B cell (primary cell): ENCODE measurements around the gene TSEN15. TPM values are rescaled to one million over a fixed set of nuclear protein-coding genes. Genes with fewer than 3 reads are reported as not detected.

ENCODE experiments used
- ATAC-seq: fragments of 200-7000 bp; cut with Tn5 transposase; one replicate; pipeline ENCODE4 v1.10.0; 2021; ENCODE audit warnings: low read depth, mild to moderate bottlenecking, moderate number of reproducible peaks, moderate library complexity
- CTCF ChIA-PET: fragments of 350-600 bp; sonication (Branson Sonifier 250); formaldehyde crosslinking; loops from one replicate; lab custom pipeline; 2021; ENCODE audit warnings: antibody characterized with exemption, inconsistent platforms; lab: Charles Lee
- POLR2A ChIA-PET: fragments of 350-600 bp; sonication (Branson Sonifier 250); formaldehyde crosslinking; loops from one replicate; lab custom pipeline; 2021; ENCODE audit warnings: antibody characterized with exemption; lab: Charles Lee
- DNase-seq: peaks from one replicate; pipeline ENCODE4 v3.0.0; 2013
- H2AFZ ChIP-seq: 2 replicates; pipeline ENCODE4 v1.6.1; 2012; ENCODE audit warnings: mild to moderate bottlenecking, low read depth, low read length; ENCODE audit not compliant: insufficient read depth, poor library complexity, severe bottlenecking
- H3K27ac ChIP-seq, 2 donors: 1 replicate in 1 of 2; 2 replicates in 1 of 2; pipeline ENCODE4 v1.5.1; 2012 to 2013; ENCODE audit warnings: low read length in 2 of 2, mild to moderate bottlenecking in 2 of 2, moderate library complexity in 1 of 2
- H3K27me3 ChIP-seq, 4 experiments: fragments of 200-600 bp in 1 of 4; sonication (generic) in 1 of 4; replicated peaks in 1 of 4; 1 replicate in 2 of 4; 2 replicates in 2 of 4; pipeline versions ENCODE4 v1.6.1 to v1.7.0; 2013 to 2016; ENCODE audit warnings: low read length in 3 of 4, mild to moderate bottlenecking in 2 of 4, mixed read lengths in 1 of 4, moderate library complexity in 1 of 4; ENCODE audit not compliant: insufficient read depth in 4 of 4, control insufficient read depth in 3 of 4; ENCODE audit errors: control extremely low read depth in 1 of 4
- H3K36me3 ChIP-seq, 2 experiments: replicated peaks in 1 of 2; 1 replicate in 1 of 2; 2 replicates in 1 of 2; pipeline versions ENCODE4 v1.6.1 to v1.7.1; 2013; ENCODE audit warnings: low read length in 1 of 2; ENCODE audit not compliant: insufficient read depth in 2 of 2, control insufficient read depth in 1 of 2; ENCODE audit errors: control extremely low read depth in 1 of 2, extremely low read depth in 1 of 2
- H3K4me1 ChIP-seq, 2 donors: fragments of 200-600 bp in 1 of 2; sonication (generic) in 1 of 2; 1 replicate in 1 of 2; 2 replicates in 1 of 2; pipeline versions ENCODE4 v1.5.1 to v1.6.1; 2013 to 2017; ENCODE audit warnings: low read length in 2 of 2; ENCODE audit not compliant: control insufficient read depth in 2 of 2, insufficient read depth in 2 of 2
- H3K4me2 ChIP-seq: replicated peaks from 2 replicates; pipeline ENCODE3; 2012; ENCODE audit warnings: mild to moderate bottlenecking, low read depth, low read length; ENCODE audit not compliant: poor library complexity, severe bottlenecking
- H3K4me3 ChIP-seq, 5 experiments: fragments of 200-600 bp in 1 of 5; sonication (generic) in 1 of 5; 1 replicate in 3 of 5; 2 replicates in 2 of 5; pipeline versions ENCODE4 v1.5.1 to v1.7.0; 2011 to 2016; ENCODE audit warnings: low read length in 4 of 5, mild to moderate bottlenecking in 4 of 5, low read depth in 2 of 5, control low read depth in 1 of 5, moderate library complexity in 1 of 5; ENCODE audit not compliant: insufficient read depth in 1 of 5; ENCODE audit errors: control extremely low read depth in 1 of 5, extremely low read depth in 1 of 5
- H3K79me2 ChIP-seq: fragments of 200-600 bp; sonication (generic); one replicate; pipeline ENCODE4 v1.6.0; 2016; ENCODE audit warnings: low read length; ENCODE audit not compliant: control insufficient read depth, insufficient read depth
- H3K9ac ChIP-seq: fragments of 200-600 bp; sonication (generic); 2 replicates; pipeline ENCODE4 v1.6.1; 2017; ENCODE audit warnings: mild to moderate bottlenecking, low read length, moderate library complexity
- H3K9me3 ChIP-seq, 3 donors: one replicate each; pipeline versions ENCODE4 v1.6.1 to v1.7.1; 2013; ENCODE audit warnings: low read length in 2 of 3; ENCODE audit not compliant: control insufficient read depth in 2 of 3, insufficient read depth in 1 of 3; ENCODE audit errors: control extremely low read depth in 1 of 3
- H4K20me1 ChIP-seq: 2 replicates; pipeline ENCODE4 v1.6.0; 2012; ENCODE audit warnings: mild to moderate bottlenecking, low read length; ENCODE audit not compliant: insufficient read depth, control insufficient read depth, poor library complexity, severe bottlenecking
- H3K27ac Mint-ChIP-seq: one replicate; pipeline ENCODE4 v1.8.0; 2021; ENCODE audit warnings: mixed read lengths
- H3K27me3 Mint-ChIP-seq: one replicate; pipeline ENCODE4 v1.8.0; 2021; ENCODE audit warnings: mixed read lengths
- H3K4me1 Mint-ChIP-seq: one replicate; pipeline ENCODE4 v1.8.0; 2021; ENCODE audit warnings: mixed read lengths
- H3K4me3 Mint-ChIP-seq: one replicate; pipeline ENCODE4 v1.8.0; 2021; ENCODE audit warnings: mixed read lengths
- H3K9me3 Mint-ChIP-seq: one replicate; pipeline ENCODE4 v1.8.0; 2022; ENCODE audit warnings: mixed read lengths; ENCODE audit not compliant: insufficient read depth
- EZH2 ChIP-seq: IDR thresholded peaks from 2 replicates; pipeline ENCODE4 v1.6.1; 2012; ENCODE audit warnings: borderline replicate concordance, low read depth, mild to moderate bottlenecking, moderate library complexity, low read length; ENCODE audit not compliant: insufficient read depth, poor library complexity, severe bottlenecking
- WGBS: methylation state at CpG from one replicate; pipeline ENCODE4 v1.1.5; 2013; ENCODE audit warnings: missing lambda C conversion rate; ENCODE audit not compliant: insufficient coverage; 5-methylcytosine and 5-hydroxymethylcytosine counted together
- intact Hi-C: fragments of 100-400 bp; cut with micrococcal nuclease; formaldehyde crosslinking; loops from one replicate; pipeline ENCODE4 v1.10.0; 2022
- polyA plus RNA-seq: library from polyadenylated mRNA; depleted of rRNA; stranded (reverse); fragments of >200 nt; gene quantifications from 2 replicates; pipeline ENCODE4 v1.2.3, GENCODE V29; 2012
- total RNA-seq, 2 donors: library from RNA; stranded (reverse); fragments of 120-200 nt in 1 of 2; gene quantifications; 1 replicate in 1 of 2; 2 replicates in 1 of 2; pipeline versions ENCODE4 v1.2.3 to v1.2.4, GENCODE V29; 2013 to 2022
- TF ChIP-seq, protein P1 (sequence below): fragments of 200-600 bp; IDR thresholded peaks from one replicate; pipeline ENCODE4 v1.8.0; 2022; ENCODE audit warnings: antibody characterized with exemption, mild to moderate bottlenecking

TSEN15 gene
- total and polyA plus RNA-seq, 2 donors (not counting 1 experiment from before 2014, with no cell fraction given), result 15.5 to 25.2 TPM

DNA sequence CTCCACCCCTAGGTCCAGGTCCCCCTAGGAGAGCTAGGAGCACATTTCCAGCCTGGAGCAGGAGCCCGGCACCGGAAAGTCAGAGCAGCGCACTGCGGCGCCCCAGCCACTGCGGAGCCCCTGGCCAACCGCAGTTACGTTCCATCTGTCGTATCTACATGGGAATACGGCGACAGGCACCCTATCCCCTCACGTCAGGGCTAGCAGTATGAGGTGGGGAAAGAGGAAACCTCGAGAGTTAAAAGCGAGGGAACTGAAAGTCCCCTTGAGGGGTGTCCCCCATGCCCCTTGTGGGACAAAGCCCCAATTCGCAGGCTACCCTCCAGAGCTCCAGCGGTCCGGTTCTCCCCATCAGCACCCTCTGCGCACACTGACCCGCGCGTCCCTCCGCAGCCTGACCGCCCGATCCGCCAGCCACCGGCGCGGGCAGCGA lies 15.0 kb upstream of the TSEN15 start:
- H3K27me3 Mint-ChIP-seq, result peaks cover 71% of the 10 kb centered on the region
- H3K4me2 ChIP-seq, result peak overlapping the region; percentile 94
- intact Hi-C loops, result loop anchor here (2.0 kb wide), 1 partner anchor 16 kb away; no protein-coding TSS in a partner anchor
- H3K4me1 Mint-ChIP-seq, result peaks cover 13% of the 10 kb centered on the region
- DNase-seq, result peak; percentile 37
- no peaks in the 10 kb centered on the region for H3K9me3 ChIP-seq
- H3K27ac Mint-ChIP-seq, result no peak overlapping the region
- no peaks in the 10 kb centered on the region for H4K20me1 ChIP-seq
- peaks cover 16 to 19% of the 10 kb centered on the region in 2 donors for H3K4me1 ChIP-seq
- no peak for ATAC-seq
- ChIA-PET POLR2A (no interaction called here), CTCF (no interaction called here)
- peak overlapping the region; percentile 54 for H3K9ac ChIP-seq
- no peaks in the 10 kb centered on the region for H3K79me2 ChIP-seq
- H3K4me3 ChIP-seq, result peak overlapping the region; percentile 4 to 60 (median 46)
- peak overlapping the region; percentile 73 for H2AFZ ChIP-seq
- WGBS, result 2% methylated on average over 25 of the region's 29 CpGs
- no peak for TF ChIP-seq EZH2
- TF ChIP-seq, protein P1, sequence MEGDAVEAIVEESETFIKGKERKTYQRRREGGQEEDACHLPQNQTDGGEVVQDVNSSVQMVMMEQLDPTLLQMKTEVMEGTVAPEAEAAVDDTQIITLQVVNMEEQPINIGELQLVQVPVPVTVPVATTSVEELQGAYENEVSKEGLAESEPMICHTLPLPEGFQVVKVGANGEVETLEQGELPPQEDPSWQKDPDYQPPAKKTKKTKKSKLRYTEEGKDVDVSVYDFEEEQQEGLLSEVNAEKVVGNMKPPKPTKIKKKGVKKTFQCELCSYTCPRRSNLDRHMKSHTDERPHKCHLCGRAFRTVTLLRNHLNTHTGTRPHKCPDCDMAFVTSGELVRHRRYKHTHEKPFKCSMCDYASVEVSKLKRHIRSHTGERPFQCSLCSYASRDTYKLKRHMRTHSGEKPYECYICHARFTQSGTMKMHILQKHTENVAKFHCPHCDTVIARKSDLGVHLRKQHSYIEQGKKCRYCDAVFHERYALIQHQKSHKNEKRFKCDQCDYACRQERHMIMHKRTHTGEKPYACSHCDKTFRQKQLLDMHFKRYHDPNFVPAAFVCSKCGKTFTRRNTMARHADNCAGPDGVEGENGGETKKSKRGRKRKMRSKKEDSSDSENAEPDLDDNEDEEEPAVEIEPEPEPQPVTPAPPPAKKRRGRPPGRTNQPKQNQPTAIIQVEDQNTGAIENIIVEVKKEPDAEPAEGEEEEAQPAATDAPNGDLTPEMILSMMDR, result no peak
- peaks cover 3 to 51% (median 40%) of the 10 kb centered on the region in 4 experiments for H3K27me3 ChIP-seq
- H3K36me3 ChIP-seq, result no peaks in the 10 kb centered on the region
- H3K27ac ChIP-seq, result no peak overlapping the region
- no peaks in the 10 kb centered on the region for H3K9me3 Mint-ChIP-seq
- peak overlapping the region; percentile 69 for H3K4me3 Mint-ChIP-seq

DNA sequence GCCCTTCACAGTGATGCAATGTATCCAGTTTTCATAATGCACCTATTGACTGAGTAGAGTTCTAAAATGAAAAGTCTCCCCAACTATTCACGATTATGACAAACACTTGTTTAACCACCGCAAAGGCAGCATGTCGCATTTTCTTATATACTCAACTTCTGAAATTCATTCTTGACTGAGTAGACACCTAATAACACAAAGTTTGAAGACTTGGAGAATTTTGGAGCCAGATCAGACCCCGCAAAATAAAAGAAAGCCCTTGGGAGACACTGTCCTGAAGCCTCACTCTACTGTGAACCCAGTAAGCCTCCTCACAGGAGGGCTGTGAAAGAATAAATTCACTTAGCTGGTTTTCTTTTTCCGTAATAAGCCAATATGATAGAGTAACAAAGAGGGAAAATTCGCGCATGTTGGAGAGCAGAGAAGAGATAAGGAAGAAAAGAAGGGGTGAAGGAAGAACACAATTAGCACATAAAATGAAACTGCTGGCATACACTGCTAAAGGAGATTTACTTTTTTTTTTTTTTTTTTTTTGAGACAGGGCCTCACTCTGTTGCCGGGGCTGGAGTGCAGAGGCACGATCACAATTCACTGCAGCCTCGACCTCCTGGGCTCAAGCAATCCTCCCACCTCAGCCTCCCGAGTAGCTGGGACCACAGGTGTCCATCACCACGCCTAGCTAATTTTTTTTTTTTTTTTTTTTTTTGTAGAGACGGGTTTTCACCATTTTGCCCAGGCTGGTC lies 13.5 kb upstream of the TSEN15 start:
- no peak for ATAC-seq
- Histone ChIP-seq H3K4me2 (peak overlapping the region; percentile 94), H3K27ac (no peak overlapping the region), H3K9ac (no peak overlapping the region), H3K4me1 (peaks cover 16 to 19% of the 10 kb centered on the region in 2 donors), H3K36me3 (no peaks in the 10 kb centered on the region), H2AFZ (peak overlapping the region; percentile 73), H4K20me1 (no peaks in the 10 kb centered on the region), H3K4me3 (peak overlapping the region in 2 of 5 experiments; percentile 46 to 60), H3K27me3 (peaks cover 3 to 49% (median 39%) of the 10 kb centered on the region in 4 experiments), H3K9me3 (no peaks in the 10 kb centered on the region), H3K79me2 (no peaks in the 10 kb centered on the region)
- POLR2A ChIA-PET, result no interaction called here
- Mint-ChIP-seq H3K27ac (no peak overlapping the region), H3K4me3 (peak overlapping the region; percentile 61), H3K4me1 (peaks cover 13% of the 10 kb centered on the region), H3K9me3 (no peaks in the 10 kb centered on the region), H3K27me3 (peaks cover 75% of the 10 kb centered on the region)
- intact Hi-C loops, result loop anchor here (2.0 kb wide), 1 partner anchor 15 kb away; no protein-coding TSS in a partner anchor
- no peak for TF ChIP-seq EZH2
- TF ChIP-seq, protein P1, result no peak
- 83% methylated on average over 3 of the region's 13 CpGs for WGBS
- CTCF ChIA-PET, result no interaction called here
- no peak for DNase-seq
